Neural cell (in vitro differentiated cells): ENCODE results near the gene SPATA3.

Source experiments
- EZH2 ChIP-seq: fragments of 200-600, 300-800 bp; shearing (Covaris generic), sonication (generic); IDR thresholded peaks from 2 replicates; pipeline ENCODE4 v1.6.1; 2014; ENCODE audit warnings: antibody characterized with exemption, low read length, borderline replicate concordance, mild to moderate bottlenecking; ENCODE audit not compliant: insufficient read depth, poor library complexity, severe bottlenecking
- RAD21 ChIP-seq: fragments of 450-650 bp; conservative IDR thresholded peaks from 2 replicates; pipeline ENCODE4 v1.6.1; 2014; ENCODE audit warnings: antibody characterized with exemption, mild to moderate bottlenecking, moderate library complexity
- TAF1 ChIP-seq: IDR thresholded peaks from 2 replicates; pipeline ENCODE4 v1.6.1; 2012; ENCODE audit warnings: low read depth

DNA sequence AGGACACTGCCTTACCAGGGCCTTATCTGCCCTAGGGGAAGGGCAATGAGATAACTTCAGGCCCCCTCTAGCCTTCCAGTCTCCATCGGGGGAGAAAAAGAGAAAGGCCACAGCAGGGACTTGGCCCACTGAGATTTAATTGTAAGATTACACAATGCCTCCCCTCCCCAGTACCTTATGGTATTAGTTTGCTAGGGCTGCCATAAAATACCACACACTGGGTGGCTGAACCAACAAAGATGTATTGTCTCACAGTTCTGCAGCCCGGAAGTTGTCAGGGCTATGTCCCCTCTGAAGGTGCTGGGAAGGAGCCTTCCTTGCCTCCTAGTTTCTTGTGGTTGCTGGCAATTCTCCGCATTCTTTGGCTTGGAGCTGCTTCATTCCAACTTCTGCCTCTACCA lies 34.8 kb upstream of the SPATA3 start:
- no peak for TF ChIP-seq TAF1
- no peak for TF ChIP-seq EZH2
- TF ChIP-seq RAD21, result no peak
